HG03575 (cell line): ENCODE data around the gene KLF15.

Source experiments
- ATAC-seq: cut with Tn5 transposase; IDR thresholded peaks from one replicate; pipeline ENCODE4 v1.9.1; 2021; ENCODE audit not compliant: unreplicated experiment, insufficient number of reproducible peaks, low FRiP score; ENCODE audit errors: extremely low read depth

Gene KLF15

GRCh38 chr3:126357295-126358037 lies at the start of gene KLF15:
KLF15 (minus strand) TSS chr3:126357408; CDS start chr3:126352922, 4,486 bp downstream.
- ATAC-seq: no peak

- no peak for ATAC-seq
These were observed 49.4 kb upstream of the KLF15 start for GRCh38 chr3:126406389-126407296.

GRCh38 chr3:126402666-126403302 lies 45.6 kb upstream of the KLF15 start:
- no peak for ATAC-seq

GRCh38 chr3:126402178-126402577 lies 45.0 kb upstream of the KLF15 start:
- ATAC-seq: no peak

GRCh38 chr3:126401611-126402160 lies 44.5 kb upstream of the KLF15 start:
- no peak for ATAC-seq

- ATAC-seq: no peak
These were observed 42.5 kb upstream of the KLF15 start for GRCh38 chr3:126399756-126400155.

- ATAC-seq: peak; percentile 38
These were observed 42.1 kb upstream of the KLF15 start for GRCh38 chr3:126399351-126399735.

GRCh38 chr3:126398423-126399350 lies 41.5 kb upstream of the KLF15 start:
- no peak for ATAC-seq

- no peak for ATAC-seq
These were observed 40.6 kb upstream of the KLF15 start for GRCh38 chr3:126397610-126398422.

GRCh38 chr3:126396536-126396935 lies 39.3 kb upstream of the KLF15 start:
- no peak for ATAC-seq

- ATAC-seq: no peak
These were observed 38.8 kb upstream of the KLF15 start for GRCh38 chr3:126395846-126396513.

- no peak for ATAC-seq
These were observed 37.7 kb upstream of the KLF15 start for GRCh38 chr3:126394977-126395321.

- no peak for ATAC-seq
These were observed 37.2 kb upstream of the KLF15 start, which contains the start of gene CFAP100 for GRCh38 chr3:126394179-126394976. CFAP100 (plus strand) TSS chr3:126394909; CDS start chr3:126396001, 1,092 bp downstream.

GRCh38 chr3:126393563-126393962 lies 36.4 kb upstream of the KLF15 start:
- ATAC-seq: no peak

GRCh38 chr3:126392246-126392645 lies 35.0 kb upstream of the KLF15 start:
- no peak for ATAC-seq

- no peak for ATAC-seq
These were observed 34.4 kb upstream of the KLF15 start for GRCh38 chr3:126391631-126392030.
